GM13977 (cell line): ENCODE data around the gene SAMD14.

ENCODE experiments used
- DNase-seq: peaks from one replicate; pipeline ENCODE4 v3.0.0; 2012; ENCODE audit warnings: low spot score
- CTCF ChIP-seq: IDR thresholded peaks from 2 replicates; pipeline ENCODE4 v1.5.1; 2012; ENCODE audit warnings: mild to moderate bottlenecking, control low read depth; ENCODE audit not compliant: insufficient read depth; ENCODE audit errors: extremely low read depth, missing control alignments
- in situ Hi-C: fragments of 300-500 bp; cut with MboI; formaldehyde crosslinking; loops from one replicate; pipeline ENCODE4 v1.12.0; 2022; ENCODE audit warnings: low sequenced_read_pairs, low pct_unique_long_range_greater_than_20kb, mixed read lengths, inconsistent platforms; ENCODE audit not compliant: unreplicated experiment

SAMD14 gene

GRCh38 chr17:50106393-50107131 lies 23.4 kb downstream of the SAMD14 start:
- no peak for TF ChIP-seq CTCF
- DNase-seq, result no peak

GRCh38 chr17:50105811-50106210 lies 24.1 kb downstream of the SAMD14 start:
- TF ChIP-seq CTCF, result no peak
- in situ Hi-C loops, result no loop called here
- no peak for DNase-seq

More at GRCh38 chr17:50106393-50107131, 23.4 kb downstream of the SAMD14 start:
- in situ Hi-C loops, result no loop called here

GRCh38 chr17:50103941-50104340 lies 26.0 kb downstream of the SAMD14 start:
- no peak for DNase-seq
- TF ChIP-seq CTCF, result no peak
- in situ Hi-C loops, result no loop called here

GRCh38 chr17:50103252-50103651 lies 26.7 kb downstream of the SAMD14 start:
- in situ Hi-C loops, result no loop called here
- TF ChIP-seq CTCF, result no peak
- DNase-seq, result no peak

- no peak for DNase-seq
- TF ChIP-seq CTCF, result no peak
- in situ Hi-C loops, result no loop called here
Measured at GRCh38 chr17:50102164-50102991, 27.6 kb downstream of the SAMD14 start.

GRCh38 chr17:50101346-50102163 lies 28.4 kb downstream of the SAMD14 start:
- DNase-seq, result no peak
- in situ Hi-C loops, result no loop called here
- TF ChIP-seq CTCF, result no peak
